SK-N-SH treated with all-trans-retinoic acid at 6 μM for 48 hours (cell line): Measurements from ENCODE around the gene MALT1.

ENCODE experiments used
- PPARA ChIP-seq: fragments of 250-450 bp; sonication (Bioruptor Pico); IDR thresholded peaks from 2 replicates; pipeline ENCODE4 v1.5.0; 2020; ENCODE audit warnings: mild to moderate bottlenecking, borderline replicate concordance
- RARB ChIP-seq: fragments of 250-450 bp; sonication (Bioruptor Pico); IDR thresholded peaks from 2 replicates; pipeline ENCODE4 v1.8.0; 2021; ENCODE audit warnings: mild to moderate bottlenecking, moderate library complexity
- TOX ChIP-seq: fragments of 250-450 bp; sonication (Bioruptor Pico); IDR thresholded peaks from 2 replicates; pipeline ENCODE4 v1.8.0; 2021; ENCODE audit warnings: mild to moderate bottlenecking, moderate library complexity, borderline replicate concordance
- ZFP30 ChIP-seq: fragments of 450-650 bp; formaldehyde crosslinking; IDR thresholded peaks from 2 replicates; pipeline ENCODE4 v1.5.0; 2022; ENCODE audit warnings: mild to moderate bottlenecking, moderate library complexity
- ZNF565 ChIP-seq: fragments of 450-650 bp; formaldehyde crosslinking; conservative IDR thresholded peaks from 2 replicates; pipeline ENCODE4 v1.5.0; 2020; ENCODE audit warnings: low read depth, mild to moderate bottlenecking, moderate library complexity
- ZNF8 ChIP-seq: fragments of 450-650 bp; formaldehyde crosslinking; IDR thresholded peaks from 2 replicates; pipeline ENCODE4 v1.5.0; 2020; ENCODE audit warnings: mild to moderate bottlenecking, moderate library complexity
- TF ChIP-seq, protein P1 (sequence below): fragments of 250-450 bp; sonication (Bioruptor Pico); IDR thresholded peaks from 2 replicates; pipeline ENCODE4 v1.5.1; 2020; ENCODE audit warnings: low read depth, mild to moderate bottlenecking, moderate library complexity
- TF ChIP-seq, protein P2 (sequence below): fragments of 250-450 bp; sonication (Bioruptor Pico); IDR thresholded peaks from 2 replicates; pipeline ENCODE4 v1.8.0; 2020; ENCODE audit warnings: mild to moderate bottlenecking, moderate library complexity, borderline replicate concordance
- TF ChIP-seq, protein P3 (sequence below): fragments of 250-450 bp; sonication (Bioruptor Pico); IDR thresholded peaks from 2 replicates; pipeline ENCODE4 v1.5.0; 2020; ENCODE audit warnings: mild to moderate bottlenecking, moderate library complexity

DNA sequence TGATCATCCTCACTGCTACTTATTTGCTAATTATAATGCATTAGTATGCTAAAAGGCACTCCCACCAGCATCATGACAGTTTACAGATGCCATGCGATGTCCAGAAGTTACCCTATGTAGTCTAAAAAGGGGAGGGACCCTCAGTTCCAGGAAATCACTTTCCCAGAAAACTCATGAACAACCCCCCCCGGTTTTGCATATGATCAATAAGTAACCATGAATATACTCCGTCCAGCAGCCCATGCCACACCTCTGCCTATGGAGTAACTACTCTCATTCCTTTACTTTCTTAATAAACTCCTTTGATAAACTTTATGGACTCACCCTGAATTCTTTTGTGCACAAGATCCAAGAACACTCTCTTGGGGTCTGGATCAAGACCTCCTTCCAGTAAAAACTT is 86.8 kb downstream of the MALT1 start:
- TF ChIP-seq, protein P1, sequence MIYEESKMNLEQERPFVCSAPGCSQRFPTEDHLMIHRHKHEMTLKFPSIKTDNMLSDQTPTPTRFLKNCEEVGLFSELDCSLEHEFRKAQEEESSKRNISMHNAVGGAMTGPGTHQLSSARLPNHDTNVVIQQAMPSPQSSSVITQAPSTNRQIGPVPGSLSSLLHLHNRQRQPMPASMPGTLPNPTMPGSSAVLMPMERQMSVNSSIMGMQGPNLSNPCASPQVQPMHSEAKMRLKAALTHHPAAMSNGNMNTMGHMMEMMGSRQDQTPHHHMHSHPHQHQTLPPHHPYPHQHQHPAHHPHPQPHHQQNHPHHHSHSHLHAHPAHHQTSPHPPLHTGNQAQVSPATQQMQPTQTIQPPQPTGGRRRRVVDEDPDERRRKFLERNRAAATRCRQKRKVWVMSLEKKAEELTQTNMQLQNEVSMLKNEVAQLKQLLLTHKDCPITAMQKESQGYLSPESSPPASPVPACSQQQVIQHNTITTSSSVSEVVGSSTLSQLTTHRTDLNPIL (CRISPR knock-in tag): no peak
- TF ChIP-seq TOX (CRISPR knock-in tag): no peak
- TF ChIP-seq, protein P2, sequence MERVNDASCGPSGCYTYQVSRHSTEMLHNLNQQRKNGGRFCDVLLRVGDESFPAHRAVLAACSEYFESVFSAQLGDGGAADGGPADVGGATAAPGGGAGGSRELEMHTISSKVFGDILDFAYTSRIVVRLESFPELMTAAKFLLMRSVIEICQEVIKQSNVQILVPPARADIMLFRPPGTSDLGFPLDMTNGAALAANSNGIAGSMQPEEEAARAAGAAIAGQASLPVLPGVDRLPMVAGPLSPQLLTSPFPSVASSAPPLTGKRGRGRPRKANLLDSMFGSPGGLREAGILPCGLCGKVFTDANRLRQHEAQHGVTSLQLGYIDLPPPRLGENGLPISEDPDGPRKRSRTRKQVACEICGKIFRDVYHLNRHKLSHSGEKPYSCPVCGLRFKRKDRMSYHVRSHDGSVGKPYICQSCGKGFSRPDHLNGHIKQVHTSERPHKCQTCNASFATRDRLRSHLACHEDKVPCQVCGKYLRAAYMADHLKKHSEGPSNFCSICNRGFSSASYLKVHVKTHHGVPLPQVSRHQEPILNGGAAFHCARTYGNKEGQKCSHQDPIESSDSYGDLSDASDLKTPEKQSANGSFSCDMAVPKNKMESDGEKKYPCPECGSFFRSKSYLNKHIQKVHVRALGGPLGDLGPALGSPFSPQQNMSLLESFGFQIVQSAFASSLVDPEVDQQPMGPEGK (CRISPR knock-in tag): no peak
- TF ChIP-seq PPARA (CRISPR knock-in tag): no peak
- no peak for TF ChIP-seq ZNF565 (CRISPR knock-in tag)
- TF ChIP-seq ZFP30 (CRISPR knock-in tag): no peak
- TF ChIP-seq, protein P3, sequence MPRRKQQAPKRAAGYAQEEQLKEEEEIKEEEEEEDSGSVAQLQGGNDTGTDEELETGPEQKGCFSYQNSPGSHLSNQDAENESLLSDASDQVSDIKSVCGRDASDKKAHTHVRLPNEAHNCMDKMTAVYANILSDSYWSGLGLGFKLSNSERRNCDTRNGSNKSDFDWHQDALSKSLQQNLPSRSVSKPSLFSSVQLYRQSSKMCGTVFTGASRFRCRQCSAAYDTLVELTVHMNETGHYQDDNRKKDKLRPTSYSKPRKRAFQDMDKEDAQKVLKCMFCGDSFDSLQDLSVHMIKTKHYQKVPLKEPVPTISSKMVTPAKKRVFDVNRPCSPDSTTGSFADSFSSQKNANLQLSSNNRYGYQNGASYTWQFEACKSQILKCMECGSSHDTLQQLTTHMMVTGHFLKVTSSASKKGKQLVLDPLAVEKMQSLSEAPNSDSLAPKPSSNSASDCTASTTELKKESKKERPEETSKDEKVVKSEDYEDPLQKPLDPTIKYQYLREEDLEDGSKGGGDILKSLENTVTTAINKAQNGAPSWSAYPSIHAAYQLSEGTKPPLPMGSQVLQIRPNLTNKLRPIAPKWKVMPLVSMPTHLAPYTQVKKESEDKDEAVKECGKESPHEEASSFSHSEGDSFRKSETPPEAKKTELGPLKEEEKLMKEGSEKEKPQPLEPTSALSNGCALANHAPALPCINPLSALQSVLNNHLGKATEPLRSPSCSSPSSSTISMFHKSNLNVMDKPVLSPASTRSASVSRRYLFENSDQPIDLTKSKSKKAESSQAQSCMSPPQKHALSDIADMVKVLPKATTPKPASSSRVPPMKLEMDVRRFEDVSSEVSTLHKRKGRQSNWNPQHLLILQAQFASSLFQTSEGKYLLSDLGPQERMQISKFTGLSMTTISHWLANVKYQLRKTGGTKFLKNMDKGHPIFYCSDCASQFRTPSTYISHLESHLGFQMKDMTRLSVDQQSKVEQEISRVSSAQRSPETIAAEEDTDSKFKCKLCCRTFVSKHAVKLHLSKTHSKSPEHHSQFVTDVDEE (CRISPR knock-in tag): no peak
- TF ChIP-seq ZNF8: no peak
- no peak for TF ChIP-seq RARB (CRISPR knock-in tag)
